WTC11 (cell line): ENCODE data around the gene SNX15.

ENCODE experiments used
- CREM ChIP-seq: sonication (generic); formaldehyde crosslinking; IDR thresholded peaks from 2 replicates; pipeline ENCODE4 v1.8.1; 2022; ENCODE audit warnings: mild to moderate bottlenecking, missing genetic modification reagents, moderate library complexity
- IRF2 ChIP-seq: sonication (generic); formaldehyde crosslinking; IDR thresholded peaks from 2 replicates; pipeline ENCODE4 v1.8.0; 2022; ENCODE audit warnings: low read depth, missing genetic modification reagents, borderline replicate concordance
- MXD4 ChIP-seq: fragments of 250-450 bp; sonication (Bioruptor Pico); IDR thresholded peaks from 2 replicates; pipeline ENCODE4 v1.8.0; 2021; ENCODE audit warnings: mild to moderate bottlenecking, moderate library complexity, borderline replicate concordance
- NFYB ChIP-seq: sonication (generic); formaldehyde crosslinking; conservative IDR thresholded peaks from 2 replicates; pipeline ENCODE4 v1.8.0; 2022; ENCODE audit warnings: low read depth, missing genetic modification reagents
- SMAD3 ChIP-seq: sonication (generic); formaldehyde crosslinking; IDR thresholded peaks from 2 replicates; pipeline ENCODE4 v1.8.0; 2022; ENCODE audit warnings: missing genetic modification reagents, mild to moderate bottlenecking, borderline replicate concordance
- TCF7 ChIP-seq: sonication (generic); formaldehyde crosslinking; IDR thresholded peaks from 2 replicates; pipeline ENCODE4 v1.8.0; 2022; ENCODE audit warnings: mild to moderate bottlenecking, low read depth, missing genetic modification reagents, moderate library complexity
- TF ChIP-seq, protein P1 (sequence below): fragments of 200-600 bp; IDR thresholded peaks from 2 replicates; pipeline ENCODE4 v1.8.0; 2022; ENCODE audit warnings: antibody characterized with exemption
- TF ChIP-seq, protein P2 (sequence below): sonication (generic); formaldehyde crosslinking; IDR thresholded peaks from 2 replicates; pipeline ENCODE4 v1.8.1; 2023; ENCODE audit warnings: mild to moderate bottlenecking, missing genetic modification reagents, moderate library complexity
- TF ChIP-seq, protein P3 (sequence below): sonication (generic); formaldehyde crosslinking; IDR thresholded peaks from 2 replicates; pipeline ENCODE4 v1.8.0; 2023; ENCODE audit warnings: missing genetic modification reagents, mild to moderate bottlenecking, borderline replicate concordance
- TF ChIP-seq, protein P4 (sequence below): sonication (generic); formaldehyde crosslinking; IDR thresholded peaks from 2 replicates; pipeline ENCODE4 v1.8.0; 2022; ENCODE audit warnings: mild to moderate bottlenecking, missing genetic modification reagents

DNA sequence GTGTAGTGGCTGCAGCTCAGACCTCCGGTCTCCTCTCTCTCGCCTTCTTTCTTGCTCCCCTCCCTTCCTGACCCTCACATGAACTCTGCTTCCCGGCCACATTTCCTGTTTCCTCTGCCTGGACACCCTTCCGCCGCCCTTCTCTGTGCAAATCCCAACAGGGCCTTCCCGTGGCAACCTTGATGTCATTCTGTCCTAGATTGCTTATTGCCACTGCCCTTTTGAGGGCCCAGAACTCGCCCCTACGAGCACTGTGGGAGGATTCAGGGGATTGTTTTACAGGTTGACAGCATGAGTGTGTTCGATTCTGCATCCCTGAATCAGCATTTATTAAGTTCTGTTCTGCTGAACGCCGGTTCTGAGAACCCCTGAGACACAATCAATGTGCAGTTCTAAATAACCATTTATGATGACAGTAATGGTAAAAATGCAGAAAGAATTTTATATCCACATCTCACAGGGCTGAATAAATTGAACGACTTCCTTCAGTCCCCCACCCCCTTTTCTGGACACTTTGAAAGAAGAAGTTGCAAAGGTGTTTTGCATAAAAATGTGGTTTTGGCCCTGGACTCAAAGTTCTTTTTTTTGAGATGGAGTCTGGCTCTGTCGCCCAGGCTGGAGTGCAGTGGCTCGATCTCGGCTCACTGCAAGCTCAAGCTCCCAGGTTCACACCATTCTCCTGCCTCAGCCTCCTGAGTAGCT lies 36.9 kb upstream of the SNX15 start:
- TF ChIP-seq, protein P1, sequence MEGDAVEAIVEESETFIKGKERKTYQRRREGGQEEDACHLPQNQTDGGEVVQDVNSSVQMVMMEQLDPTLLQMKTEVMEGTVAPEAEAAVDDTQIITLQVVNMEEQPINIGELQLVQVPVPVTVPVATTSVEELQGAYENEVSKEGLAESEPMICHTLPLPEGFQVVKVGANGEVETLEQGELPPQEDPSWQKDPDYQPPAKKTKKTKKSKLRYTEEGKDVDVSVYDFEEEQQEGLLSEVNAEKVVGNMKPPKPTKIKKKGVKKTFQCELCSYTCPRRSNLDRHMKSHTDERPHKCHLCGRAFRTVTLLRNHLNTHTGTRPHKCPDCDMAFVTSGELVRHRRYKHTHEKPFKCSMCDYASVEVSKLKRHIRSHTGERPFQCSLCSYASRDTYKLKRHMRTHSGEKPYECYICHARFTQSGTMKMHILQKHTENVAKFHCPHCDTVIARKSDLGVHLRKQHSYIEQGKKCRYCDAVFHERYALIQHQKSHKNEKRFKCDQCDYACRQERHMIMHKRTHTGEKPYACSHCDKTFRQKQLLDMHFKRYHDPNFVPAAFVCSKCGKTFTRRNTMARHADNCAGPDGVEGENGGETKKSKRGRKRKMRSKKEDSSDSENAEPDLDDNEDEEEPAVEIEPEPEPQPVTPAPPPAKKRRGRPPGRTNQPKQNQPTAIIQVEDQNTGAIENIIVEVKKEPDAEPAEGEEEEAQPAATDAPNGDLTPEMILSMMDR, result no peak
- TF ChIP-seq NFYB (CRISPR knock-in tag), result no peak
- TF ChIP-seq CREM (CRISPR knock-in tag), result no peak
- TF ChIP-seq, protein P2, sequence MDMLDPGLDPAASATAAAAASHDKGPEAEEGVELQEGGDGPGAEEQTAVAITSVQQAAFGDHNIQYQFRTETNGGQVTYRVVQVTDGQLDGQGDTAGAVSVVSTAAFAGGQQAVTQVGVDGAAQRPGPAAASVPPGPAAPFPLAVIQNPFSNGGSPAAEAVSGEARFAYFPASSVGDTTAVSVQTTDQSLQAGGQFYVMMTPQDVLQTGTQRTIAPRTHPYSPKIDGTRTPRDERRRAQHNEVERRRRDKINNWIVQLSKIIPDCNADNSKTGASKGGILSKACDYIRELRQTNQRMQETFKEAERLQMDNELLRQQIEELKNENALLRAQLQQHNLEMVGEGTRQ (CRISPR knock-in tag), result no peak
- TF ChIP-seq MXD4, result no peak
- TF ChIP-seq, protein P3, sequence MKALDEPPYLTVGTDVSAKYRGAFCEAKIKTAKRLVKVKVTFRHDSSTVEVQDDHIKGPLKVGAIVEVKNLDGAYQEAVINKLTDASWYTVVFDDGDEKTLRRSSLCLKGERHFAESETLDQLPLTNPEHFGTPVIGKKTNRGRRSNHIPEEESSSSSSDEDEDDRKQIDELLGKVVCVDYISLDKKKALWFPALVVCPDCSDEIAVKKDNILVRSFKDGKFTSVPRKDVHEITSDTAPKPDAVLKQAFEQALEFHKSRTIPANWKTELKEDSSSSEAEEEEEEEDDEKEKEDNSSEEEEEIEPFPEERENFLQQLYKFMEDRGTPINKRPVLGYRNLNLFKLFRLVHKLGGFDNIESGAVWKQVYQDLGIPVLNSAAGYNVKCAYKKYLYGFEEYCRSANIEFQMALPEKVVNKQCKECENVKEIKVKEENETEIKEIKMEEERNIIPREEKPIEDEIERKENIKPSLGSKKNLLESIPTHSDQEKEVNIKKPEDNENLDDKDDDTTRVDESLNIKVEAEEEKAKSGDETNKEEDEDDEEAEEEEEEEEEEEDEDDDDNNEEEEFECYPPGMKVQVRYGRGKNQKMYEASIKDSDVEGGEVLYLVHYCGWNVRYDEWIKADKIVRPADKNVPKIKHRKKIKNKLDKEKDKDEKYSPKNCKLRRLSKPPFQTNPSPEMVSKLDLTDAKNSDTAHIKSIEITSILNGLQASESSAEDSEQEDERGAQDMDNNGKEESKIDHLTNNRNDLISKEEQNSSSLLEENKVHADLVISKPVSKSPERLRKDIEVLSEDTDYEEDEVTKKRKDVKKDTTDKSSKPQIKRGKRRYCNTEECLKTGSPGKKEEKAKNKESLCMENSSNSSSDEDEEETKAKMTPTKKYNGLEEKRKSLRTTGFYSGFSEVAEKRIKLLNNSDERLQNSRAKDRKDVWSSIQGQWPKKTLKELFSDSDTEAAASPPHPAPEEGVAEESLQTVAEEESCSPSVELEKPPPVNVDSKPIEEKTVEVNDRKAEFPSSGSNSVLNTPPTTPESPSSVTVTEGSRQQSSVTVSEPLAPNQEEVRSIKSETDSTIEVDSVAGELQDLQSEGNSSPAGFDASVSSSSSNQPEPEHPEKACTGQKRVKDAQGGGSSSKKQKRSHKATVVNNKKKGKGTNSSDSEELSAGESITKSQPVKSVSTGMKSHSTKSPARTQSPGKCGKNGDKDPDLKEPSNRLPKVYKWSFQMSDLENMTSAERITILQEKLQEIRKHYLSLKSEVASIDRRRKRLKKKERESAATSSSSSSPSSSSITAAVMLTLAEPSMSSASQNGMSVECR (CRISPR knock-in tag), result no peak
- no peak for TF ChIP-seq TCF7
- TF ChIP-seq, protein P4, sequence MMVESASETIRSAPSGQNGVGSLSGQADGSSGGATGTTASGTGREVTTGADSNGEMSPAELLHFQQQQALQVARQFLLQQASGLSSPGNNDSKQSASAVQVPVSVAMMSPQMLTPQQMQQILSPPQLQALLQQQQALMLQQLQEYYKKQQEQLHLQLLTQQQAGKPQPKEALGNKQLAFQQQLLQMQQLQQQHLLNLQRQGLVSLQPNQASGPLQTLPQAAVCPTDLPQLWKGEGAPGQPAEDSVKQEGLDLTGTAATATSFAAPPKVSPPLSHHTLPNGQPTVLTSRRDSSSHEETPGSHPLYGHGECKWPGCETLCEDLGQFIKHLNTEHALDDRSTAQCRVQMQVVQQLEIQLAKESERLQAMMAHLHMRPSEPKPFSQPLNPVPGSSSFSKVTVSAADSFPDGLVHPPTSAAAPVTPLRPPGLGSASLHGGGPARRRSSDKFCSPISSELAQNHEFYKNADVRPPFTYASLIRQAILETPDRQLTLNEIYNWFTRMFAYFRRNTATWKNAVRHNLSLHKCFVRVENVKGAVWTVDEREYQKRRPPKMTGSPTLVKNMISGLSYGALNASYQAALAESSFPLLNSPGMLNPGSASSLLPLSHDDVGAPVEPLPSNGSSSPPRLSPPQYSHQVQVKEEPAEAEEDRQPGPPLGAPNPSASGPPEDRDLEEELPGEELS (CRISPR knock-in tag), result no peak
- TF ChIP-seq IRF2 (CRISPR knock-in tag), result no peak
- TF ChIP-seq SMAD3 (CRISPR knock-in tag), result no peak
